ENCODE measurements around the gene DLGAP5. TPM values are rescaled to one million over a fixed set of nuclear protein-coding genes. Genes with fewer than 3 reads are reported as not detected.
A peak's percentile ranks its signal among the peaks of the same experiment; 100 is the strongest.

Gene DLGAP5
- total RNA-seq, 1 experiment from 2014 or later: 55.2 TPM

- DNase-seq (ENCODE audit: extremely low read depth, low read depth): no peak
These were observed 2.6 kb downstream of the DLGAP5 start for GRCh38 chr14:55188686-55189295.

- DNase-seq (ENCODE audit: extremely low read depth, low read depth): no peak
These were observed 11.0 kb downstream of the DLGAP5 start for GRCh38 chr14:55180434-55180833.

GRCh38 chr14:55180006-55180405 is 11.4 kb downstream of the DLGAP5 start:
- DNase-seq (ENCODE audit: extremely low read depth, low read depth): no peak

- DNase-seq (ENCODE audit: extremely low read depth, low read depth): no peak
These were observed 20.9 kb downstream of the DLGAP5 start for GRCh38 chr14:55170526-55170925.

GRCh38 chr14:55160989-55161388 is 30.4 kb downstream of the DLGAP5 start:
- peak; percentile 61 for DNase-seq (ENCODE audit: extremely low read depth, low read depth)

GRCh38 chr14:55158412-55158811 is 33.0 kb downstream of the DLGAP5 start:
- DNase-seq (ENCODE audit: extremely low read depth, low read depth): no peak

GRCh38 chr14:55157080-55157479 is 34.3 kb downstream of the DLGAP5 start:
- DNase-seq (ENCODE audit: extremely low read depth, low read depth): no peak

GRCh38 chr14:55153951-55154350 is 37.4 kb downstream of the DLGAP5 start:
- no peak for DNase-seq (ENCODE audit: extremely low read depth, low read depth)

- DNase-seq (ENCODE audit: extremely low read depth, low read depth): no peak
These were observed 39.2 kb downstream of the DLGAP5 start for GRCh38 chr14:55152052-55152753.

GRCh38 chr14:55151601-55152000 is 39.8 kb downstream of the DLGAP5 start:
- no peak for DNase-seq (ENCODE audit: extremely low read depth, low read depth)

- no peak for DNase-seq (ENCODE audit: extremely low read depth, low read depth)
These were observed 45.0 kb downstream of the DLGAP5 start for GRCh38 chr14:55146425-55146824.

- no peak for DNase-seq (ENCODE audit: extremely low read depth, low read depth)
These were observed 48.9 kb downstream of the DLGAP5 start for GRCh38 chr14:55142466-55142865.

GRCh38 chr14:55141825-55142224 is 49.6 kb downstream of the DLGAP5 start:
- DNase-seq (ENCODE audit: extremely low read depth, low read depth): no peak

GRCh38 chr14:55139696-55140509 is 51.5 kb downstream of the DLGAP5 start:
- DNase-seq (ENCODE audit: extremely low read depth, low read depth): no peak

- DNase-seq (ENCODE audit: extremely low read depth, low read depth): no peak
These were observed 52.2 kb downstream of the DLGAP5 start for GRCh38 chr14:55139141-55139540.

- no peak for DNase-seq (ENCODE audit: extremely low read depth, low read depth)
These were observed 53.3 kb downstream of the DLGAP5 start for GRCh38 chr14:55138091-55138490.

GRCh38 chr14:55136885-55137786 is 54.2 kb downstream of the DLGAP5 start:
- no peak for DNase-seq (ENCODE audit: extremely low read depth, low read depth)

- no peak for DNase-seq (ENCODE audit: extremely low read depth, low read depth)
These were observed 55.1 kb downstream of the DLGAP5 start for GRCh38 chr14:55136241-55136640.

GRCh38 chr14:55133416-55133815 is 58.0 kb downstream of the DLGAP5 start:
- DNase-seq (ENCODE audit: extremely low read depth, low read depth): no peak

- peak; percentile 64 for DNase-seq (ENCODE audit: extremely low read depth, low read depth)
These were observed 59.8 kb downstream of the DLGAP5 start for GRCh38 chr14:55131370-55132137.

Measured in NCI-H460 (cell line).